K562 (cell line): ENCODE data around the gene KIR2DL4. TPM values are rescaled to one million over a fixed set of nuclear protein-coding genes. Genes with fewer than 3 reads are reported as not detected.
"Not testable (repeated sequence)": the region's sequence is repeated elsewhere in the genome, so short reads cannot be mapped to it uniquely, and the experiment has no call there.

Source experiments
- ATAC-seq: fragments of 200-7000 bp; cut with Tn5 transposase; 3 replicates; pipeline ENCODE4 v1.9.1; 2020; ENCODE audit warnings: moderate library complexity
- BruUV-seq: library from RNA; stranded (reverse); fragments of 400-500 nt; replicated peaks from 2 replicates; lab custom pipeline; 2021; lab: Mats Ljungman, UMichigan
- CTCF ChIA-PET: fragments of 300-600 bp; formaldehyde crosslinking; extraction: SDS; loops from one replicate; lab custom pipeline; 2021; ENCODE audit warnings: low intra/inter-chr PET ratio; lab: Yijun Ruan, JAX
- POLR2A ChIA-PET: fragments of 300-600, 350-650 bp; sonication (Branson Sonifier 250); formaldehyde crosslinking; extraction: SDS; loops from one replicate; lab custom pipeline; 2021; ENCODE audit warnings: antibody characterized with exemption, inconsistent platforms; lab: Yijun Ruan, JAX
- DNase-seq, 4 experiments: peaks; one replicate each; pipeline versions ENCODE4 v3.0.0 to v3.0.0-alpha.2; 2011 to 2018; ENCODE audit warnings: low spot score in 3 of 4, mixed read lengths in 3 of 4; ENCODE audit errors: extremely low read depth in 1 of 4
- FAIRE-seq: peaks from 2 replicates; lab custom pipeline; 2011; peaks lifted over from hg19 to GRCh38; lab: Jason Lieb, UNC
- H2AFZ ChIP-seq: 2 replicates; pipeline ENCODE4 v1.6.0; 2011; ENCODE audit warnings: low read depth, low read length, control low read depth, inconsistent platforms
- H3K27ac ChIP-seq: fragments of 200-600 bp; 3 replicates; pipeline ENCODE4 v1.8.0; 2011; ENCODE audit warnings: low read depth, mild to moderate bottlenecking, control low read depth, inconsistent platforms, low read length, moderate library complexity, mixed read lengths; ENCODE audit errors: extremely low read depth
- H3K27me3 ChIP-seq, 2 experiments: fragments of 300-600 bp in 1 of 2; 2 replicates in 1 of 2; 3 replicates in 1 of 2; pipeline versions ENCODE4 v1.6.0 to v1.8.0; 2011; ENCODE audit warnings: inconsistent platforms in 2 of 2, low read length in 2 of 2, mild to moderate bottlenecking in 1 of 2, mixed read lengths in 1 of 2, moderate library complexity in 1 of 2; ENCODE audit not compliant: control insufficient read depth in 2 of 2, insufficient read depth in 2 of 2
- H3K36me3 ChIP-seq: fragments of 300-600 bp; 3 replicates; pipeline ENCODE4 v1.8.0; 2011; ENCODE audit warnings: mild to moderate bottlenecking, low read length, inconsistent platforms; ENCODE audit not compliant: control insufficient read depth, insufficient read depth
- H3K4me1 ChIP-seq, 2 experiments: fragments of 200-600 bp in 1 of 2; replicated peaks in 1 of 2; 2 replicates in 1 of 2; 3 replicates in 1 of 2; pipeline versions ENCODE4 v1.5.1 to v1.8.0; 2011; ENCODE audit warnings: inconsistent platforms in 2 of 2, low read length in 2 of 2, mild to moderate bottlenecking in 1 of 2, mixed read lengths in 1 of 2, moderate library complexity in 1 of 2; ENCODE audit not compliant: control insufficient read depth in 2 of 2, insufficient read depth in 2 of 2
- H3K4me2 ChIP-seq: 2 replicates; pipeline ENCODE4 v1.6.1; 2011; ENCODE audit warnings: low read length, control low read depth, inconsistent platforms, mixed read lengths; ENCODE audit not compliant: insufficient read depth
- H3K4me3 ChIP-seq: fragments of 200-600 bp; sonication (generic), shearing (Covaris generic); 2 replicates; pipeline ENCODE4 v1.5.1; 2016; ENCODE audit warnings: control low read depth, inconsistent platforms
- H3K79me2 ChIP-seq: fragments of 200-600 bp; 3 replicates; pipeline ENCODE4 v1.8.0; 2011; ENCODE audit warnings: low read length, inconsistent platforms; ENCODE audit not compliant: control insufficient read depth, insufficient read depth
- H3K9ac ChIP-seq, 2 experiments: 2 replicates each; pipeline versions ENCODE4 v1.6.0 to v1.6.1; 2011; ENCODE audit warnings: low read depth in 2 of 2, low read length in 2 of 2, control low read depth in 1 of 2, inconsistent platforms in 1 of 2, mild to moderate bottlenecking in 1 of 2, mixed read lengths in 1 of 2; ENCODE audit not compliant: insufficient read depth in 1 of 2
- H3K9me1 ChIP-seq: one replicate; pipeline ENCODE4 v1.6.0; 2011; ENCODE audit warnings: inconsistent platforms, mild to moderate bottlenecking, low read length, moderate library complexity; ENCODE audit not compliant: control insufficient read depth, insufficient read depth
- H3K9me3 ChIP-seq: replicated peaks from 2 replicates; pipeline ENCODE4 v1.5.1; 2011; ENCODE audit warnings: low read depth, low read length, inconsistent platforms; ENCODE audit not compliant: control insufficient read depth, insufficient read depth
- H4K20me1 ChIP-seq: replicated peaks from 2 replicates; pipeline ENCODE4 v1.6.1; 2011; ENCODE audit warnings: low read length, inconsistent platforms, mixed read lengths; ENCODE audit not compliant: control insufficient read depth, insufficient read depth
- AFF1 ChIP-seq, 2 experiments: fragments of 450-650 bp; IDR thresholded peaks; 2 replicates each; pipeline ENCODE4 v1.6.1; 2018; ENCODE audit warnings: mild to moderate bottlenecking in 2 of 2, low read depth in 1 of 2; ENCODE audit not compliant: partially characterized antibody in 2 of 2
- WGBS: fragments of 100-300 bp; shearing (Covaris generic); methylation state at CpG from one replicate; pipeline ENCODE4 v1.1.6; 2016; ENCODE audit warnings: low coverage, mixed read lengths; ENCODE audit not compliant: insufficient coverage; ENCODE audit errors: missing lambda C conversion rate; 5-methylcytosine and 5-hydroxymethylcytosine counted together
- in situ Hi-C: fragments of 300-500 bp; cut with MboI; formaldehyde crosslinking; loops from 4 replicates; pipeline ENCODE4 v1.15.0; 2018; ENCODE audit warnings: inconsistent platforms, mixed read lengths
- intact Hi-C: fragments of 100-400 bp; cut with micrococcal nuclease; formaldehyde crosslinking; loops from 2 replicates; pipeline ENCODE4 v1.14.2; 2022
- polyA plus RNA-seq, 8 experiments: library from polyadenylated mRNA; depleted of rRNA in 4 of 8; stranded (reverse) in 5 of 8; unstranded in 3 of 8; fragments of >200 nt; fragmentation: Nextera tagmentation in 2 of 8; fragmentation: Illumina TruSeq in 1 of 8; extraction: Ambion mirVana in 2 of 8; extraction: Trizol in 1 of 8; gene quantifications; 2 replicates each; pipeline versions ENCODE4 v1.2.1 to v1.2.3, GENCODE V29; 2011 to 2014; ENCODE audit warnings: inconsistent platforms in 1 of 8, missing spikeins in 1 of 8
- small RNA-seq: library from RNA; depleted of rRNA; stranded (forward); fragments of <200 nt; gene quantifications from one replicate; pipeline ENCODE3, GENCODE V24; 2014
- total RNA-seq, 7 experiments: library from RNA; depleted of rRNA in 6 of 7; stranded (reverse); fragments of >200 nt in 6 of 7; fragmentation: Illumina TruSeq in 2 of 7; extraction: Trizol in 2 of 7; gene quantifications; 2 replicates each; pipeline versions ENCODE4 v1.2.1 to v1.2.3, GENCODE V29; 2011 to 2021; ENCODE audit warnings: low replicate concordance in 1 of 7

Gene KIR2DL4
- total and polyA plus RNA-seq, 9 of the 15 experiments (the other 6 are each of a cell fraction or from before 2014, with no cell fraction given), result not detected

GRCh38 chr19:54863459-54863858, 60.0 kb downstream of the KIR2DL4 start:
- POLR2A ChIA-PET, CTCF ChIA-PET, H4K20me1 ChIP-seq, H2AFZ ChIP-seq, H3K79me2 ChIP-seq, H3K4me2 ChIP-seq, H3K27ac ChIP-seq, H3K4me1 ChIP-seq, intact Hi-C loops, H3K9ac ChIP-seq, BruUV-seq: not testable (repeated sequence)
- peak in 1 of 2 experiments; percentile 94 for TF ChIP-seq AFF1 (IDR thresholded peaks at IDR 0.05; ENCODE audit: low read depth in 1 of 2, partially characterized antibody in 2 of 2)
- TF ChIP-seq, all 486 proteins: peak for 1; not testable (repeated sequence) for 485
- no CpG with 5 or more reads among the region's 3 CpGs for WGBS
- in situ Hi-C loops, DNase-seq, H3K4me3 ChIP-seq, H3K36me3 ChIP-seq, FAIRE-seq, ATAC-seq, H3K9me1 ChIP-seq, H3K9me3 ChIP-seq: not testable (repeated sequence)
- peaks cover 4 to 17% of the 10 kb centered on the region in 2 experiments; a peak in 3 of 5 replicates for H3K27me3 ChIP-seq

Small RNAs within 50 kb of the gene (small RNA-seq; reads per million reads assigned to genes)
- gene KIR3DP1, result not detected

Other genes starting within 250 kb of the KIR2DL4 start
Only the 7 nearest of the 15 such genes appear.
- gene KIR3DL3, start 79.2 kb upstream of the KIR2DL4 start, total RNA-seq (2014; rRNA removed), result not detected in 2 replicates
- not detected in 2 replicates for gene KIR3DL3, start 79.2 kb upstream of the KIR2DL4 start, total RNA-seq (2014; rRNA removed; fragmentation: Illumina TruSeq; extraction: Trizol)
- gene KIR3DL3, start 79.2 kb upstream of the KIR2DL4 start, total RNA-seq (2015; rRNA removed; fragmentation: Illumina TruSeq; extraction: Trizol), result not detected in 2 replicates
- not detected in 2 replicates for gene KIR3DL3, start 79.2 kb upstream of the KIR2DL4 start, total RNA-seq (2021)
- gene KIR3DL3, start 79.2 kb upstream of the KIR2DL4 start, polyA plus RNA-seq (2011; rRNA removed), result not detected in 2 replicates
- gene KIR3DL3, start 79.2 kb upstream of the KIR2DL4 start, polyA plus RNA-seq (2014; fragmentation: Illumina TruSeq; extraction: Trizol), result not detected in 2 replicates
- under 1 TPM in 1 of 2 experiments, not detected in 1; 0.11 TPM for gene KIR3DL3, start 79.2 kb upstream of the KIR2DL4 start, polyA plus RNA-seq (2014; fragmentation: Nextera tagmentation; extraction: Ambion mirVana)
- gene KIR3DL3, start 79.2 kb upstream of the KIR2DL4 start, polyA plus RNA-seq (2014; rRNA removed), result not detected in 2 replicates
- not detected in 2 replicates for gene KIR2DL3, start 65.1 kb upstream of the KIR2DL4 start, total RNA-seq (2014; rRNA removed)
- not detected in 2 replicates for gene KIR2DL3, start 65.1 kb upstream of the KIR2DL4 start, total RNA-seq (2014; rRNA removed; fragmentation: Illumina TruSeq; extraction: Trizol)
- gene KIR2DL3, start 65.1 kb upstream of the KIR2DL4 start, total RNA-seq (2015; rRNA removed; fragmentation: Illumina TruSeq; extraction: Trizol), result not detected in 2 replicates
- gene KIR2DL3, start 65.1 kb upstream of the KIR2DL4 start, total RNA-seq (2021), result not detected in 2 replicates
- gene KIR2DL3, start 65.1 kb upstream of the KIR2DL4 start, polyA plus RNA-seq (2011; rRNA removed), result not detected in 2 replicates
- gene KIR2DL3, start 65.1 kb upstream of the KIR2DL4 start, polyA plus RNA-seq (2014; fragmentation: Illumina TruSeq; extraction: Trizol), result not detected in 2 replicates
- gene KIR2DL3, start 65.1 kb upstream of the KIR2DL4 start, polyA plus RNA-seq (2014; fragmentation: Nextera tagmentation; extraction: Ambion mirVana), result not detected
- not detected in 2 replicates for gene KIR2DL3, start 65.1 kb upstream of the KIR2DL4 start, polyA plus RNA-seq (2014; rRNA removed)
- not detected in 2 replicates for gene KIR2DL1, start 33.8 kb upstream of the KIR2DL4 start, total RNA-seq (2014; rRNA removed)
- gene KIR2DL1, start 33.8 kb upstream of the KIR2DL4 start, total RNA-seq (2014; rRNA removed; fragmentation: Illumina TruSeq; extraction: Trizol), result not detected in 2 replicates
- gene KIR2DL1, start 33.8 kb upstream of the KIR2DL4 start, total RNA-seq (2015; rRNA removed; fragmentation: Illumina TruSeq; extraction: Trizol), result not detected in 2 replicates
- gene KIR2DL1, start 33.8 kb upstream of the KIR2DL4 start, total RNA-seq (2021), result not detected in 2 replicates
- gene KIR2DL1, start 33.8 kb upstream of the KIR2DL4 start, polyA plus RNA-seq (2011; rRNA removed), result not detected in 2 replicates
- not detected in 2 replicates for gene KIR2DL1, start 33.8 kb upstream of the KIR2DL4 start, polyA plus RNA-seq (2014; fragmentation: Illumina TruSeq; extraction: Trizol)
- gene KIR2DL1, start 33.8 kb upstream of the KIR2DL4 start, polyA plus RNA-seq (2014; fragmentation: Nextera tagmentation; extraction: Ambion mirVana), result not detected
- not detected in 2 replicates for gene KIR2DL1, start 33.8 kb upstream of the KIR2DL4 start, polyA plus RNA-seq (2014; rRNA removed)
- gene KIR3DL1, start 12.9 kb downstream of the KIR2DL4 start, total RNA-seq (2014; rRNA removed), result not detected in 2 replicates
- not detected in 2 replicates for gene KIR3DL1, start 12.9 kb downstream of the KIR2DL4 start, total RNA-seq (2014; rRNA removed; fragmentation: Illumina TruSeq; extraction: Trizol)
- not detected in 2 replicates for gene KIR3DL1, start 12.9 kb downstream of the KIR2DL4 start, total RNA-seq (2015; rRNA removed; fragmentation: Illumina TruSeq; extraction: Trizol)
- gene KIR3DL1, start 12.9 kb downstream of the KIR2DL4 start, total RNA-seq (2021), result not detected in 2 replicates
- not detected in 2 replicates for gene KIR3DL1, start 12.9 kb downstream of the KIR2DL4 start, polyA plus RNA-seq (2011; rRNA removed)
- gene KIR3DL1, start 12.9 kb downstream of the KIR2DL4 start, polyA plus RNA-seq (2014; fragmentation: Illumina TruSeq; extraction: Trizol), result not detected in 2 replicates
- not detected for gene KIR3DL1, start 12.9 kb downstream of the KIR2DL4 start, polyA plus RNA-seq (2014; fragmentation: Nextera tagmentation; extraction: Ambion mirVana)
- gene KIR3DL1, start 12.9 kb downstream of the KIR2DL4 start, polyA plus RNA-seq (2014; rRNA removed), result not detected in 2 replicates
- not detected in 2 replicates for gene KIR2DS4, start 29.1 kb downstream of the KIR2DL4 start, total RNA-seq (2014; rRNA removed)
- gene KIR2DS4, start 29.1 kb downstream of the KIR2DL4 start, total RNA-seq (2014; rRNA removed; fragmentation: Illumina TruSeq; extraction: Trizol), result not detected in 2 replicates
- not detected in 2 replicates for gene KIR2DS4, start 29.1 kb downstream of the KIR2DL4 start, total RNA-seq (2015; rRNA removed; fragmentation: Illumina TruSeq; extraction: Trizol)
- not detected in 2 replicates for gene KIR2DS4, start 29.1 kb downstream of the KIR2DL4 start, total RNA-seq (2021)
- gene KIR2DS4, start 29.1 kb downstream of the KIR2DL4 start, polyA plus RNA-seq (2011; rRNA removed), result not detected in 2 replicates
- not detected in 2 replicates for gene KIR2DS4, start 29.1 kb downstream of the KIR2DL4 start, polyA plus RNA-seq (2014; fragmentation: Illumina TruSeq; extraction: Trizol)
- not detected for gene KIR2DS4, start 29.1 kb downstream of the KIR2DL4 start, polyA plus RNA-seq (2014; fragmentation: Nextera tagmentation; extraction: Ambion mirVana)
- not detected in 2 replicates for gene KIR2DS4, start 29.1 kb downstream of the KIR2DL4 start, polyA plus RNA-seq (2014; rRNA removed)
- gene KIR3DL2, start 46.8 kb downstream of the KIR2DL4 start, total RNA-seq (2014; rRNA removed), result not detected in 2 replicates
- not detected in 2 replicates for gene KIR3DL2, start 46.8 kb downstream of the KIR2DL4 start, total RNA-seq (2014; rRNA removed; fragmentation: Illumina TruSeq; extraction: Trizol)
- gene KIR3DL2, start 46.8 kb downstream of the KIR2DL4 start, total RNA-seq (2015; rRNA removed; fragmentation: Illumina TruSeq; extraction: Trizol), result not detected in 2 replicates
- gene KIR3DL2, start 46.8 kb downstream of the KIR2DL4 start, total RNA-seq (2021), result not detected in 2 replicates
- not detected in 2 replicates for gene KIR3DL2, start 46.8 kb downstream of the KIR2DL4 start, polyA plus RNA-seq (2011; rRNA removed)
- not detected in 2 replicates for gene KIR3DL2, start 46.8 kb downstream of the KIR2DL4 start, polyA plus RNA-seq (2014; fragmentation: Illumina TruSeq; extraction: Trizol)
- not detected for gene KIR3DL2, start 46.8 kb downstream of the KIR2DL4 start, polyA plus RNA-seq (2014; fragmentation: Nextera tagmentation; extraction: Ambion mirVana)
- gene KIR3DL2, start 46.8 kb downstream of the KIR2DL4 start, polyA plus RNA-seq (2014; rRNA removed), result not detected in 2 replicates
- not detected in 2 replicates for gene FCAR, start 70.6 kb downstream of the KIR2DL4 start, total RNA-seq (2014; rRNA removed)
- gene FCAR, start 70.6 kb downstream of the KIR2DL4 start, total RNA-seq (2014; rRNA removed; fragmentation: Illumina TruSeq; extraction: Trizol), result not detected in 2 replicates
- not detected in 2 replicates for gene FCAR, start 70.6 kb downstream of the KIR2DL4 start, total RNA-seq (2015; rRNA removed; fragmentation: Illumina TruSeq; extraction: Trizol)
- gene FCAR, start 70.6 kb downstream of the KIR2DL4 start, total RNA-seq (2021), result not detected in 2 replicates
- gene FCAR, start 70.6 kb downstream of the KIR2DL4 start, polyA plus RNA-seq (2011; rRNA removed), result not detected in 2 replicates
- gene FCAR, start 70.6 kb downstream of the KIR2DL4 start, polyA plus RNA-seq (2014; fragmentation: Illumina TruSeq; extraction: Trizol), result not detected in 2 replicates
- gene FCAR, start 70.6 kb downstream of the KIR2DL4 start, polyA plus RNA-seq (2014; fragmentation: Nextera tagmentation; extraction: Ambion mirVana), result not detected
- gene FCAR, start 70.6 kb downstream of the KIR2DL4 start, polyA plus RNA-seq (2014; rRNA removed), result not detected in 2 replicates